ENCODE measurements around the gene SCN9A.

SCN9A gene

DNA sequence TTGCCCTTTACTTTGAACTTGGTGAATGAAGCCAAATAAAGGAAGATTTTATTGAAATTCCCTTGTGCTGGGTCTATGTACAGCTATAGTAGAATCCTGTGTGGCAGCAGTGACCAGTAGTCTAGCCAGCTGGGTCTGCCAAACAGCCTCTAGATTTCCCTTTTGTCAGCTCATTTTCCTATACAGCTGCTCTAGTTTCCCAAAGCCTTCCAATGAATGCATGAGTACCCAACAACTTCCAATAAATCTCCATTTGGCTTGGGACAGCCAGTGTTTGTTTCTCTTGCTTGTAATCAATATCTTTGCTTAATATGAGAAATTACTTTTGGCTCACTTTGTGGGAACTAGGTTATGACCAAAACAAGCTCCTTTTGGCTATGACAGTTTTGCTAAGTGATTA, 43.6 kb downstream of the SCN9A start:
- H3K9me3 ChIP-seq (ENCODE audit: control insufficient read depth, low read length): no peaks in the 10 kb centered on the region
- H3K4me2 ChIP-seq (ENCODE audit: low read length, poor library complexity, severe bottlenecking): no peak overlapping the region
- H3K18ac ChIP-seq (ENCODE audit: low read depth in 1 of 2, low read length in 2 of 2): no peak overlapping the region
- H2BK120ac ChIP-seq (ENCODE audit: low read depth, low read length): no peak overlapping the region
- no peak overlapping the region for H3K14ac ChIP-seq (ENCODE audit: low read length in 2 of 2)
- no peaks in the 10 kb centered on the region for H3K36me3 ChIP-seq (ENCODE audit: control insufficient read depth in 1 of 2, insufficient read depth in 2 of 2, low read depth in 1 of 2, low read length in 2 of 2)
- no peak overlapping the region for H2BK5ac ChIP-seq (ENCODE audit: low read depth, low read length, poor library complexity, severe bottlenecking)
- no peak overlapping the region for H3K9ac ChIP-seq (ENCODE audit: low read length)
- no peak overlapping the region for H3K4ac ChIP-seq (ENCODE audit: low read depth in 1 of 2, low read length in 2 of 2)
- H3K27me3 ChIP-seq (ENCODE audit: control insufficient read depth in 1 of 2, insufficient read depth in 1 of 2, low read length in 2 of 2): no peaks in the 10 kb centered on the region
- H4K8ac ChIP-seq (ENCODE audit: low read length): no peak overlapping the region
- no peak overlapping the region for H4K91ac ChIP-seq (ENCODE audit: low read length)
- no peak overlapping the region for H2BK12ac ChIP-seq (ENCODE audit: low read length in 2 of 2)
- no peaks in the 10 kb centered on the region for H3K4me1 ChIP-seq (ENCODE audit: control insufficient read depth, insufficient read depth, low read depth, low read length)
- H3K23ac ChIP-seq (ENCODE audit: low read length in 2 of 2): no peak overlapping the region
- H3K4me3 ChIP-seq (ENCODE audit: insufficient read depth in 1 of 2, low read depth in 1 of 2, low read length in 2 of 2): no peak overlapping the region
- no peak for DNase-seq
- no peaks in the 10 kb centered on the region for H3K79me1 ChIP-seq (replicated peaks; ENCODE audit: low read length, poor library complexity, severe bottlenecking)
- no peak overlapping the region for H3K27ac ChIP-seq (ENCODE audit: low read length, poor library complexity, severe bottlenecking)
- no peak overlapping the region for H2AK5ac ChIP-seq (ENCODE audit: low read length, severe bottlenecking)
- no peak overlapping the region for H2AFZ ChIP-seq (ENCODE audit: low read depth, low read length)
- no peak overlapping the region for H2BK15ac ChIP-seq (ENCODE audit: low read depth, poor library complexity, severe bottlenecking)

DNA sequence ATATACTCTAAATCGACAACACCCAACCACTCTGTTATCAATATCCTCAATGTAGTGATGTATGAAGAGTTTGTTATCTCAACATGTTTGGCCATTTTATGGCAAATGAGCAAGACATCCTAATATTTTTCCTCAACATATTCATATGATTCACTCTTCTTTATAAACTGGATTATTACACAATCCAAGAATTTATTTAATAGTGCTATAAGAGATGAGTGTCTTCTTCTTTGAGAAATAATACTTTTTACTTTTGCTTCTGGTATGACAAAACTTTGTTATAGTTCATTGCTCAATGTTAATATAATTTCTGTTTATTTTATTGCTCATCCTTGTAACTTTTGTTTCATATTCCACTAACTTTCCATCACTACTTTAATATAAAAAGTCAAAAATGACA, 44.3 kb downstream of the SCN9A start:
- Histone ChIP-seq H3K4me1 (ENCODE audit: control insufficient read depth, insufficient read depth, low read depth, low read length) (no peaks in the 10 kb centered on the region), H4K91ac (ENCODE audit: low read length) (no peak overlapping the region), H2AFZ (ENCODE audit: low read depth, low read length) (no peak overlapping the region), H3K23ac (ENCODE audit: low read length in 2 of 2) (no peak overlapping the region), H3K18ac (ENCODE audit: low read depth in 1 of 2, low read length in 2 of 2) (no peak overlapping the region), H2BK15ac (ENCODE audit: low read depth, poor library complexity, severe bottlenecking) (no peak overlapping the region), H3K4ac (ENCODE audit: low read depth in 1 of 2, low read length in 2 of 2) (no peak overlapping the region), H4K8ac (ENCODE audit: low read length) (no peak overlapping the region), H3K9ac (ENCODE audit: low read length) (no peak overlapping the region), H3K9me3 (ENCODE audit: control insufficient read depth, low read length) (no peaks in the 10 kb centered on the region), H2BK12ac (ENCODE audit: low read length in 2 of 2) (no peak overlapping the region), H3K36me3 (ENCODE audit: control insufficient read depth in 1 of 2, insufficient read depth in 2 of 2, low read depth in 1 of 2, low read length in 2 of 2) (no peaks in the 10 kb centered on the region), H2BK5ac (ENCODE audit: low read depth, low read length, poor library complexity, severe bottlenecking) (no peak overlapping the region), H3K4me3 (ENCODE audit: insufficient read depth in 1 of 2, low read depth in 1 of 2, low read length in 2 of 2) (no peak overlapping the region), H3K79me1 (replicated peaks; ENCODE audit: low read length, poor library complexity, severe bottlenecking) (no peaks in the 10 kb centered on the region), H3K27ac (ENCODE audit: low read length, poor library complexity, severe bottlenecking) (no peak overlapping the region), H3K14ac (ENCODE audit: low read length in 2 of 2) (no peak overlapping the region), H2BK120ac (ENCODE audit: low read depth, low read length) (no peak overlapping the region), H2AK5ac (ENCODE audit: low read length, severe bottlenecking) (no peak overlapping the region), H3K27me3 (ENCODE audit: control insufficient read depth in 1 of 2, insufficient read depth in 1 of 2, low read length in 2 of 2) (no peaks in the 10 kb centered on the region), H3K4me2 (ENCODE audit: low read length, poor library complexity, severe bottlenecking) (no peak overlapping the region)
- DNase-seq: no peak
- WGBS: no CpG with 5 or more reads among the region's 1 CpG

DNA sequence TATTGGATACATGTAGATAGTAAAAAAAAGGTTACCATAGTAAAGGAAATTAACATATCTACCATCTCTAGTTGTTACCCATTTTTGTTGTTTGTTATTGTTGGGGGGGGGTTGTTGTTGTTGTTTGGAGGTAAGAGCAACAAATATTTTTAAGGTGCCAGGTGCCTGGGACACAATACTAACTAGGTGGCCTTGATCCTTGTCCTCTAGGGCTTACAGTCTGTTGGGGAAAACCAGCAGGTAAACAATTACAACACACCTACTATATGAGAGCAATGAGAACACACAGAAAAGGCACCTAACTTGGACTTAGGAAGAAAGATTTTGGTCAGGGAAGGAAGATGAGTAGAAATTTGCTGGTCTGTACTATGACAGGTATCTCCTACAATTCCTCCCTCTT, 46.3 kb downstream of the SCN9A start:
- Histone ChIP-seq H2BK12ac (ENCODE audit: low read length in 2 of 2) (no peak overlapping the region), H3K27me3 (ENCODE audit: control insufficient read depth in 1 of 2, insufficient read depth in 1 of 2, low read length in 2 of 2) (no peaks in the 10 kb centered on the region), H2AK5ac (ENCODE audit: low read length, severe bottlenecking) (no peak overlapping the region), H3K4me2 (ENCODE audit: low read length, poor library complexity, severe bottlenecking) (no peak overlapping the region), H2BK120ac (ENCODE audit: low read depth, low read length) (no peak overlapping the region), H3K23ac (ENCODE audit: low read length in 2 of 2) (no peak overlapping the region), H4K91ac (ENCODE audit: low read length) (no peak overlapping the region), H3K14ac (ENCODE audit: low read length in 2 of 2) (no peak overlapping the region), H2AFZ (ENCODE audit: low read depth, low read length) (no peak overlapping the region), H3K79me1 (replicated peaks; ENCODE audit: low read length, poor library complexity, severe bottlenecking) (no peaks in the 10 kb centered on the region), H2BK5ac (ENCODE audit: low read depth, low read length, poor library complexity, severe bottlenecking) (no peak overlapping the region), H3K9ac (ENCODE audit: low read length) (no peak overlapping the region), H3K9me3 (ENCODE audit: control insufficient read depth, low read length) (no peaks in the 10 kb centered on the region), H4K8ac (ENCODE audit: low read length) (no peak overlapping the region), H3K4me1 (ENCODE audit: control insufficient read depth, insufficient read depth, low read depth, low read length) (no peaks in the 10 kb centered on the region), H3K27ac (ENCODE audit: low read length, poor library complexity, severe bottlenecking) (no peak overlapping the region), H2BK15ac (ENCODE audit: low read depth, poor library complexity, severe bottlenecking) (no peak overlapping the region), H3K4me3 (ENCODE audit: insufficient read depth in 1 of 2, low read depth in 1 of 2, low read length in 2 of 2) (no peak overlapping the region), H3K18ac (ENCODE audit: low read depth in 1 of 2, low read length in 2 of 2) (no peak overlapping the region), H3K36me3 (ENCODE audit: control insufficient read depth in 1 of 2, insufficient read depth in 2 of 2, low read depth in 1 of 2, low read length in 2 of 2) (no peaks in the 10 kb centered on the region), H3K4ac (ENCODE audit: low read depth in 1 of 2, low read length in 2 of 2) (no peak overlapping the region)
- no peak for DNase-seq

DNA sequence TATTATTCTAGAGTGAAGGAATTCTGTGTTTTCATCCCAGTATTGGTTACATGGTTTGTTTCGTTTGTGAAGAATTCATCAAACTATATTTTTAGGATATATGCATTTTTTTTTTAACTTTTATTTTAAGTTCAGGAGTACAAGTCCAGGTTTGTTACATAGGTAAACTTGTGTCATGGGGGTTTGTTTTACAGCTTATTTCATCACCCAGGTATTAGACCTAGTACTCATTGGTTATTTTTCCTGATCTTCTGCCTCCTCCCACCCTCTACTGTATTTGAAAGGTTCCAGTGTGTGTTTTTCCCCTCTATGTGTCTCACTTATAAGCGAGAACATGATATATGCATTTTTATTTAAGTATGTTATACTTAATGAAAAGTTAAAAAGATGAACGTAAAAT, 47.6 kb downstream of the SCN9A start:
- Histone ChIP-seq H2AK5ac (ENCODE audit: low read length, severe bottlenecking) (no peak overlapping the region), H2BK15ac (ENCODE audit: low read depth, poor library complexity, severe bottlenecking) (no peak overlapping the region), H3K9ac (ENCODE audit: low read length) (no peak overlapping the region), H3K23ac (ENCODE audit: low read length in 2 of 2) (no peak overlapping the region), H3K14ac (ENCODE audit: low read length in 2 of 2) (no peak overlapping the region), H3K27me3 (ENCODE audit: control insufficient read depth in 1 of 2, insufficient read depth in 1 of 2, low read length in 2 of 2) (no peaks in the 10 kb centered on the region), H3K4me1 (ENCODE audit: control insufficient read depth, insufficient read depth, low read depth, low read length) (no peaks in the 10 kb centered on the region), H2BK12ac (ENCODE audit: low read length in 2 of 2) (no peak overlapping the region), H3K27ac (ENCODE audit: low read length, poor library complexity, severe bottlenecking) (no peak overlapping the region), H3K79me1 (replicated peaks; ENCODE audit: low read length, poor library complexity, severe bottlenecking) (no peaks in the 10 kb centered on the region), H2BK120ac (ENCODE audit: low read depth, low read length) (no peak overlapping the region), H3K9me3 (ENCODE audit: control insufficient read depth, low read length) (no peaks in the 10 kb centered on the region), H3K4me2 (ENCODE audit: low read length, poor library complexity, severe bottlenecking) (no peak overlapping the region), H3K36me3 (ENCODE audit: control insufficient read depth in 1 of 2, insufficient read depth in 2 of 2, low read depth in 1 of 2, low read length in 2 of 2) (no peaks in the 10 kb centered on the region), H3K4ac (ENCODE audit: low read depth in 1 of 2, low read length in 2 of 2) (no peak overlapping the region), H4K8ac (ENCODE audit: low read length) (no peak overlapping the region), H3K4me3 (ENCODE audit: insufficient read depth in 1 of 2, low read depth in 1 of 2, low read length in 2 of 2) (no peak overlapping the region), H2AFZ (ENCODE audit: low read depth, low read length) (no peak overlapping the region), H3K18ac (ENCODE audit: low read depth in 1 of 2, low read length in 2 of 2) (no peak overlapping the region), H4K91ac (ENCODE audit: low read length) (no peak overlapping the region), H2BK5ac (ENCODE audit: low read depth, low read length, poor library complexity, severe bottlenecking) (no peak overlapping the region)
- no CpG with 5 or more reads among the region's 3 CpGs for WGBS
- no peak for DNase-seq

Measured in mesenchymal stem cell (in vitro differentiated cells and primary cell).